ENCODE results near the gene TRPV4.

The TRPV4 gene

GRCh38 chr12:109756457-109756856, 76.7 kb downstream of the TRPV4 start:
- peaks cover 8% of the 10 kb centered on the region for H3K9me3 Mint-ChIP-seq
- ATAC-seq (ENCODE audit: low read depth) (no peak), DNase-seq (ENCODE audit: low spot score in 2 of 2) (no peak)
- no peaks in the 10 kb centered on the region for H3K4me1 Mint-ChIP-seq
- peaks cover 12% of the 10 kb centered on the region for H3K27me3 Mint-ChIP-seq
- no peak overlapping the region for H3K27ac Mint-ChIP-seq
- peaks cover 18% of the 10 kb centered on the region for H3K36me3 Mint-ChIP-seq
- H3K4me3 Mint-ChIP-seq, result no peak overlapping the region

- Mint-ChIP-seq H3K27ac (no peak overlapping the region), H3K36me3 (peaks cover 18% of the 10 kb centered on the region), H3K27me3 (peaks cover 5% of the 10 kb centered on the region), H3K4me1 (no peaks in the 10 kb centered on the region), H3K4me3 (no peak overlapping the region), H3K9me3 (peaks cover 8% of the 10 kb centered on the region)
- DNase-seq (ENCODE audit: low spot score in 2 of 2), result no peak
- ATAC-seq (ENCODE audit: low read depth), result no peak
Observed at GRCh38 chr12:109753959-109754358, 79.2 kb downstream of the TRPV4 start.

- H3K9me3 Mint-ChIP-seq, result peaks cover 8% of the 10 kb centered on the region
- DNase-seq (ENCODE audit: low spot score in 2 of 2) (no peak), ATAC-seq (ENCODE audit: low read depth) (no peak)
- H3K4me3 Mint-ChIP-seq, result no peak overlapping the region
- peaks cover 18% of the 10 kb centered on the region for H3K36me3 Mint-ChIP-seq
- no peaks in the 10 kb centered on the region for H3K4me1 Mint-ChIP-seq
- peaks cover 4% of the 10 kb centered on the region for H3K27me3 Mint-ChIP-seq
- no peak overlapping the region for H3K27ac Mint-ChIP-seq
Observed at GRCh38 chr12:109753054-109753401, 80.2 kb downstream of the TRPV4 start.

- no peaks in the 10 kb centered on the region for H3K4me1 Mint-ChIP-seq
Observed at GRCh38 chr12:109752117-109753053, 80.8 kb downstream of the TRPV4 start.

GRCh38 chr12:109744986-109745942, 87.9 kb downstream of the TRPV4 start:
- Mint-ChIP-seq H3K27me3 (peaks cover 4% of the 10 kb centered on the region), H3K9me3 (no peaks in the 10 kb centered on the region), H3K36me3 (no peaks in the 10 kb centered on the region), H3K4me1 (no peaks in the 10 kb centered on the region), H3K4me3 (no peak overlapping the region), H3K27ac (no peak overlapping the region)
- DNase-seq (ENCODE audit: low spot score in 2 of 2), result no peak
- no peak for ATAC-seq (ENCODE audit: low read depth)

More at GRCh38 chr12:109752117-109753053, 80.8 kb downstream of the TRPV4 start:
- DNase-seq (ENCODE audit: low spot score in 2 of 2) (no peak), ATAC-seq (ENCODE audit: low read depth) (no peak)
- Mint-ChIP-seq H3K9me3 (peaks cover 6% of the 10 kb centered on the region), H3K27ac (no peak overlapping the region), H3K36me3 (peaks cover 16% of the 10 kb centered on the region), H3K27me3 (peaks cover 2% of the 10 kb centered on the region), H3K4me3 (no peak overlapping the region)

- Mint-ChIP-seq H3K4me1 (no peaks in the 10 kb centered on the region), H3K27me3 (peaks cover 4% of the 10 kb centered on the region), H3K4me3 (no peak overlapping the region), H3K9me3 (no peaks in the 10 kb centered on the region), H3K27ac (no peak overlapping the region), H3K36me3 (no peaks in the 10 kb centered on the region)
- DNase-seq (ENCODE audit: low spot score in 2 of 2) (no peak), ATAC-seq (ENCODE audit: low read depth) (no peak)
Observed at GRCh38 chr12:109744026-109744425, 89.2 kb downstream of the TRPV4 start.

- Mint-ChIP-seq H3K4me1 (no peaks in the 10 kb centered on the region), H3K4me3 (no peak overlapping the region), H3K27me3 (peaks cover 4% of the 10 kb centered on the region), H3K36me3 (no peaks in the 10 kb centered on the region), H3K27ac (no peak overlapping the region), H3K9me3 (no peaks in the 10 kb centered on the region)
- DNase-seq (ENCODE audit: low spot score in 2 of 2), result no peak
- no peak for ATAC-seq (ENCODE audit: low read depth)
Observed at GRCh38 chr12:109743076-109743910, 89.9 kb downstream of the TRPV4 start.

- DNase-seq (ENCODE audit: low spot score in 2 of 2) (no peak), ATAC-seq (ENCODE audit: low read depth) (no peak)
- H3K27me3 Mint-ChIP-seq, result peaks cover 7% of the 10 kb centered on the region
- no peaks in the 10 kb centered on the region for H3K9me3 Mint-ChIP-seq
- no peaks in the 10 kb centered on the region for H3K36me3 Mint-ChIP-seq
- no peak overlapping the region for H3K4me3 Mint-ChIP-seq
- no peak overlapping the region for H3K27ac Mint-ChIP-seq
- no peaks in the 10 kb centered on the region for H3K4me1 Mint-ChIP-seq
Observed at GRCh38 chr12:109741970-109742703, 91.1 kb downstream of the TRPV4 start.

- no peaks in the 10 kb centered on the region for H3K4me1 Mint-ChIP-seq
- ATAC-seq (ENCODE audit: low read depth), result no peak
- no peak overlapping the region for H3K4me3 Mint-ChIP-seq
- no peak overlapping the region for H3K27ac Mint-ChIP-seq
- H3K36me3 Mint-ChIP-seq, result no peaks in the 10 kb centered on the region
- no peaks in the 10 kb centered on the region for H3K9me3 Mint-ChIP-seq
- H3K27me3 Mint-ChIP-seq, result peaks cover 12% of the 10 kb centered on the region
- no peak for DNase-seq (ENCODE audit: low spot score in 2 of 2)
Observed at GRCh38 chr12:109741286-109741969, 91.8 kb downstream of the TRPV4 start.

GRCh38 chr12:109740694-109741245, 92.4 kb downstream of the TRPV4 start:
- ATAC-seq (ENCODE audit: low read depth), result no peak
- no peak for DNase-seq (ENCODE audit: low spot score in 2 of 2)
- no peak overlapping the region for H3K4me3 Mint-ChIP-seq
- H3K4me1 Mint-ChIP-seq, result no peaks in the 10 kb centered on the region
- no peak overlapping the region for H3K27ac Mint-ChIP-seq
- no peaks in the 10 kb centered on the region for H3K9me3 Mint-ChIP-seq
- H3K36me3 Mint-ChIP-seq, result no peaks in the 10 kb centered on the region
- peaks cover 13% of the 10 kb centered on the region for H3K27me3 Mint-ChIP-seq

- Mint-ChIP-seq H3K36me3 (no peaks in the 10 kb centered on the region), H3K4me3 (no peak overlapping the region), H3K27me3 (peaks cover 15% of the 10 kb centered on the region), H3K4me1 (no peaks in the 10 kb centered on the region), H3K27ac (no peak overlapping the region), H3K9me3 (no peaks in the 10 kb centered on the region)
- ATAC-seq (ENCODE audit: low read depth) (no peak), DNase-seq (ENCODE audit: low spot score in 2 of 2) (no peak)
Observed at GRCh38 chr12:109739747-109740693, 93.2 kb downstream of the TRPV4 start.
